ENCODE results near the gene SPRYD3.

DNA sequence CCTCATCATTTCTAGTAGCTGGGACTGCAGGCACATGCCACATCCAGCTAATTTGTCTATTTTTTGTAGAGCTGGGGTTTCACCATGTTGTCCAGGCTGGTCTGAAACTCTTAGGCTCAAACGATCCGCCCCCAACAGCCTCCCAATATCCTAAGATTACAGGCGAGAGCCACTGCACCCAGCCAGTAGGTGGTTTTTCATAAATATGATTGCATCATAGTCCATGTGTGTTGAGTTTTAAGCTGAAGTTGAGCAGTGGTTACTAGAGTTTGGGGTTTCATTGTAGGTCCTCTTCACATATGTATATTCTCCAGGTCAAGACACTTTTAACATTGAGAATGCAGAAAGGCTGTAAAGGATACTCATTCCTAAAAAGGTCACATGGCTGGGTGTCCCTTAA is 42.4 kb downstream of the SPRYD3 start:
- TF ChIP-seq CTCF (IDR thresholded peaks at IDR 0.05) (no peak), POLR2A (IDR thresholded peaks at IDR 0.05) (no peak)

All from heart left ventricle (tissue), 13 donors.